Right ventricle myocardium inferior (tissue), 1 donor: ENCODE results near the gene PBX1. TPM values are rescaled to one million over a fixed set of nuclear protein-coding genes. Genes with fewer than 3 reads are reported as not detected.

Source experiments
- ATAC-seq: fragments of 200-7000 bp; cut with Tn5 transposase; one replicate; pipeline ENCODE4 v1.9.1; 2020; ENCODE audit warnings: mild to moderate bottlenecking, moderate library complexity
- DNase-seq: peaks from one replicate; pipeline ENCODE4 v3.0.0; 2021; ENCODE audit errors: missing footprints
- intact Hi-C: fragments of 100-400 bp; cut with DNase I; formaldehyde crosslinking; loops from one replicate; pipeline ENCODE4 v1.11.0; 2022
- total RNA-seq: library from RNA; stranded (reverse); fragmentation: NEBNext Ultra II Directional; extraction: Animal tissue kit (Norgen Biotek cat#: 25700); gene quantifications from one replicate; pipeline ENCODE4 v1.2.1, GENCODE V29; 2021
- donor health status: DM: no; HTN: yes; CAD: no; lungs with severe emphysema.

Gene PBX1
- total RNA-seq, 1 donor from 2014 or later: 78.8 TPM

DNA sequence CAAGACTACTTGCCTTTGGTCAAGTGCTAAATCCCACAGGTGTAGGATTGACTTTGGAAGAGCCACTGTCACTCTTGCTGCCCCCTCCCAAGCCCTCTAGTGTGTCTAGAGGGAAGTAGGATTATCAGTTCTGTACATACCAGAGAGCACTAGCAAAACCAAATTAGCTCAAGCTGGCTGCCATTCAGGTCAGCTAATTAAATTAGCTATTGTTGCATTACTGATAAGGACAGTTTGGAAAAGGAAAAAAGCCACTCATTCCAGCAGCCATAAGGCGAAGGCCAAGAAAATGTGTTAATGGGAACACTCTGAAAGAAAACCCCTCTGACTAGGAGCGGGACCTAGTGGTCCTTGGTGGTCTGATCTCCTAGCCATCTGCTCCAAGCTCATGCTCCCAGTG lies 321.7 kb downstream of the PBX1 start:
- no peak for ATAC-seq
- intact Hi-C loops: no loop called here

DNA sequence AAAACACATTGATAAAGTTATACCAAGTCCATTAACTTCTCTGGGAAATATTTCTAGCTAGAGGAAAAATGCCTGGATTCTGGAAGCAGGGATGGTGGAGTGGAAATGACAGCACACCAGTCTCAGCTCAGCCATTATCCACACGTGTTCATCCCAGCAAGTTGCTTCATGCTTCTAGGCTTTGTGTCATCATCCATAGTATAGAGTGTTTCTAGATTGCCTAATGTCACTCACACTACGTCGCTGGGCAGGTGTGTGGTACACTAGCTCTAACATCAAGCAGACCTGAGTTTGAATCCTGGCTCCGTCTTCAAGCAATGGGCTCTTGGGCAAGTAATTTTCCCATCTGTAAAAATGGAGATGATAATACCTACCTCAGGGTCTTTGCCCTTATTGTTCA lies 326.3 kb downstream of the PBX1 start:
- ATAC-seq (no peak), DNase-seq (no peak)
- intact Hi-C loops: no loop called here

More for the DNA sequence above, 321.7 kb downstream of the PBX1 start:
- DNase-seq: no peak

GRCh38 chr1:164886101-164886500 lies 327.1 kb downstream of the PBX1 start:
- intact Hi-C loops: no loop called here
- no peak for DNase-seq
- ATAC-seq: no peak

GRCh38 chr1:164891615-164892014 lies 332.6 kb downstream of the PBX1 start:
- DNase-seq (no peak), ATAC-seq (no peak)
- intact Hi-C loops: no loop called here

- ATAC-seq (peak; percentile 89), DNase-seq (peak; percentile 37)
These were observed 336.3 kb downstream of the PBX1 start for GRCh38 chr1:164895026-164895912.

GRCh38 chr1:164901031-164901430 lies 342.0 kb downstream of the PBX1 start:
- DNase-seq (no peak), ATAC-seq (no peak)
- intact Hi-C loops: no loop called here

More at GRCh38 chr1:164895026-164895912, 336.3 kb downstream of the PBX1 start:
- intact Hi-C loops: loop anchor here (5.0 kb wide), 1 partner anchor 33 kb away; no protein-coding TSS in a partner anchor
